SU-DHL-6 (cell line): Measurements from ENCODE around the gene IFT20.

Experiments used
- H2AFZ ChIP-seq: fragments of 200-600 bp; sonication (generic); 2 replicates; pipeline ENCODE4 v1.6.1; 2014; ENCODE audit warnings: low read depth, mild to moderate bottlenecking, moderate library complexity, mixed read lengths, antibody characterized with exemption, low read length; ENCODE audit not compliant: severe bottlenecking
- H3F3A ChIP-seq: fragments of 200-600 bp; shearing (Covaris generic); 2 replicates; pipeline ENCODE4 v1.6.0; 2016; ENCODE audit warnings: antibody characterized with exemption, mild to moderate bottlenecking; ENCODE audit not compliant: insufficient read depth
- H3K27ac ChIP-seq: fragments of 200-600 bp; sonication (generic); 2 replicates; pipeline ENCODE4 v1.5.1; 2016; ENCODE audit warnings: low read depth, mild to moderate bottlenecking, low read length, moderate library complexity, mixed read lengths
- H3K27me3 ChIP-seq: fragments of 200-600 bp; sonication (generic), shearing (Covaris generic); 2 replicates; pipeline ENCODE4 v1.6.0; 2014; ENCODE audit warnings: mild to moderate bottlenecking, low read length
- H3K36me3 ChIP-seq: fragments of 200-600 bp; sonication (generic); 2 replicates; pipeline ENCODE4 v1.6.1; 2014; ENCODE audit warnings: mild to moderate bottlenecking, low read length, mixed read lengths
- H3K4me2 ChIP-seq: fragments of 300-600, 200-600 bp; shearing (Covaris generic), sonication (generic); 2 replicates; pipeline ENCODE4 v1.6.0; 2014; ENCODE audit warnings: low read length, low read depth, mild to moderate bottlenecking; ENCODE audit not compliant: poor library complexity, severe bottlenecking
- H3K4me3 ChIP-seq: fragments of 200-600 bp; sonication (generic); 2 replicates; pipeline ENCODE4 v1.5.1; 2014; ENCODE audit warnings: antibody characterized with exemption, low read length, mild to moderate bottlenecking, mixed read lengths; ENCODE audit not compliant: insufficient read depth, poor library complexity, severe bottlenecking
- H3K79me2 ChIP-seq: fragments of 200-600 bp; sonication (generic); 2 replicates; pipeline ENCODE4 v1.6.1; 2014; ENCODE audit warnings: mild to moderate bottlenecking, low read length, moderate library complexity; ENCODE audit not compliant: insufficient read depth
- H3K9ac ChIP-seq: fragments of 200-600 bp; sonication (generic); 2 replicates; pipeline ENCODE4 v1.7.0; 2014; ENCODE audit warnings: mild to moderate bottlenecking, low read length
- H3K9me2 ChIP-seq: fragments of 200-600 bp; sonication (generic); replicated peaks from 2 replicates; pipeline ENCODE4 v1.6.1; 2014; ENCODE audit warnings: low read length; ENCODE audit not compliant: insufficient read depth
- H3K9me3 ChIP-seq: fragments of 200-600 bp; sonication (generic); 2 replicates; pipeline ENCODE4 v1.6.1; 2014; ENCODE audit warnings: low read length, mixed read lengths; ENCODE audit not compliant: insufficient read depth
- H4K20me1 ChIP-seq: fragments of 200-600 bp; sonication (generic); 2 replicates; pipeline ENCODE4 v1.6.1; 2014; ENCODE audit warnings: low read depth, mild to moderate bottlenecking, antibody characterized with exemption, low read length, moderate library complexity, mixed read lengths
- EZH2phosphoT487 ChIP-seq: fragments of 200-600 bp; sonication (generic), shearing (Covaris generic); conservative IDR thresholded peaks from 2 replicates; pipeline ENCODE4 v1.6.1; 2018; ENCODE audit warnings: mild to moderate bottlenecking, antibody characterized with exemption, low read length, moderate library complexity, mixed read lengths
- TF ChIP-seq, protein P1 (sequence below): fragments of 200-600 bp; sonication (generic); IDR thresholded peaks from one replicate; pipeline ENCODE4 v1.5.1; 2017; ENCODE audit warnings: antibody characterized with exemption, mild to moderate bottlenecking, low read length, moderate library complexity; ENCODE audit not compliant: insufficient read depth, poor library complexity, severe bottlenecking

Gene IFT20

DNA sequence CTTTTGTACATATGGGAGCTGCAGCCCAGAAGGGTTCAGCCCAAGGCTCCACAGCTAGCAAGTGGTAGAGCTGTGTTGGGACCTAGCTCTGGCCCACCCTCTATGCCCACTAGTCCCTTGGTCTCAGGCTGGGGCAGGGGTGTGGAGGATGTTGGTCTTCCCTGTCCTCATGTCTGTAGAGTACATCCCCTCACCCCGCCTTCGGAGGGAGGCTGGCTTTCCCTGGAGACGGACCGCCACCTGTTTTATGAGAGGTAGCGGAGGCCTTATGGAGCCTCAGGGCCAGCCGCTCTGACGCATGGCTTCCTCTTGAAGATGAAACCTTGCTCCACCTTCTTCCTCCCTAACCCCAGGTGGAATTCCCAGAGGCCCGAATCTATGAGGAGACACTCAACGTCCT, 8.7 kb upstream of the IFT20 start:
- Histone ChIP-seq H3K4me2 (no peak overlapping the region), H3K9me3 (no peaks in the 10 kb centered on the region), H3K4me3 (no peak overlapping the region), H3K36me3 (no peaks in the 10 kb centered on the region), H4K20me1 (no peaks in the 10 kb centered on the region), H3K79me2 (no peaks in the 10 kb centered on the region), H3K9ac (no peak overlapping the region), H3F3A (no peaks in the 10 kb centered on the region), H3K9me2 (no peaks in the 10 kb centered on the region), H2AFZ (no peak overlapping the region), H3K27ac (no peak overlapping the region; the same call in 1 of the 2 replicates), H3K27me3 (no peaks in the 10 kb centered on the region)
- TF ChIP-seq, protein P1, sequence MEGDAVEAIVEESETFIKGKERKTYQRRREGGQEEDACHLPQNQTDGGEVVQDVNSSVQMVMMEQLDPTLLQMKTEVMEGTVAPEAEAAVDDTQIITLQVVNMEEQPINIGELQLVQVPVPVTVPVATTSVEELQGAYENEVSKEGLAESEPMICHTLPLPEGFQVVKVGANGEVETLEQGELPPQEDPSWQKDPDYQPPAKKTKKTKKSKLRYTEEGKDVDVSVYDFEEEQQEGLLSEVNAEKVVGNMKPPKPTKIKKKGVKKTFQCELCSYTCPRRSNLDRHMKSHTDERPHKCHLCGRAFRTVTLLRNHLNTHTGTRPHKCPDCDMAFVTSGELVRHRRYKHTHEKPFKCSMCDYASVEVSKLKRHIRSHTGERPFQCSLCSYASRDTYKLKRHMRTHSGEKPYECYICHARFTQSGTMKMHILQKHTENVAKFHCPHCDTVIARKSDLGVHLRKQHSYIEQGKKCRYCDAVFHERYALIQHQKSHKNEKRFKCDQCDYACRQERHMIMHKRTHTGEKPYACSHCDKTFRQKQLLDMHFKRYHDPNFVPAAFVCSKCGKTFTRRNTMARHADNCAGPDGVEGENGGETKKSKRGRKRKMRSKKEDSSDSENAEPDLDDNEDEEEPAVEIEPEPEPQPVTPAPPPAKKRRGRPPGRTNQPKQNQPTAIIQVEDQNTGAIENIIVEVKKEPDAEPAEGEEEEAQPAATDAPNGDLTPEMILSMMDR = no peak
- no peak for TF ChIP-seq EZH2phosphoT487

DNA sequence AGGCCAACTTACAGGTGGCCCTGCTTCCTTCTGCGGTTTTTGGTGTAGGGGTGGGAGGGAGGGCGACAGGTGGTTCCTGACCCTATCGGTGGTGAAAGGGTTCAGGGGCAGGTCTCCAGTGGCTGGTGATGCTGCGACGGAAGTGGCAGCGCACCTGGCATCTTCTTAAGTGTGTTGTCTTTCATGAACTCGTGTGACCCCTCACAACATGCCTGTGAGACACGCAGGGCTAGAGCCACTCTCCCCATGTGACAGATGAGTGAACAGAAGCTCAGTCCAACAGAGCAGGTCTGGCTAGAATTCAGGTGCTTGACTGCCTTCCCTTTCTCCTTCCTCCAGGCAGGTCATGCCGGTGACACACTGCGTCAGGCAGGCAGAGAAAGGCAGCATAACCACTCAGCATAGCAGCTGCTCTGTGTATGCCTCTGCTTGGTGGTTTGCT, 8.2 kb upstream of the IFT20 start:
- H4K20me1 ChIP-seq = no peaks in the 10 kb centered on the region
- no peak overlapping the region for H3K4me3 ChIP-seq
- peak overlapping the region; percentile 43; the same call in 1 of the 2 replicates for H3K27ac ChIP-seq
- H3K79me2 ChIP-seq = no peaks in the 10 kb centered on the region
- TF ChIP-seq EZH2phosphoT487 = no peak
- TF ChIP-seq, protein P1 = no peak
- H3F3A ChIP-seq = no peaks in the 10 kb centered on the region
- no peaks in the 10 kb centered on the region for H3K27me3 ChIP-seq
- no peak overlapping the region for H3K9ac ChIP-seq
- H3K4me2 ChIP-seq = no peak overlapping the region
- no peak overlapping the region for H2AFZ ChIP-seq
- no peaks in the 10 kb centered on the region for H3K9me3 ChIP-seq
- H3K9me2 ChIP-seq = no peaks in the 10 kb centered on the region
- H3K36me3 ChIP-seq = no peaks in the 10 kb centered on the region

GRCh38 chr17:28342313-28342712, 7.0 kb upstream of the IFT20 start:
- Histone ChIP-seq H3K9me3 (no peaks in the 10 kb centered on the region), H3K4me3 (no peak overlapping the region), H4K20me1 (no peaks in the 10 kb centered on the region), H3K9ac (no peak overlapping the region), H3K27me3 (no peaks in the 10 kb centered on the region), H2AFZ (no peak overlapping the region), H3F3A (no peaks in the 10 kb centered on the region), H3K36me3 (no peaks in the 10 kb centered on the region), H3K79me2 (no peaks in the 10 kb centered on the region), H3K27ac (no peak overlapping the region), H3K9me2 (no peaks in the 10 kb centered on the region), H3K4me2 (no peak overlapping the region)
- TF ChIP-seq, protein P1 = no peak
- TF ChIP-seq EZH2phosphoT487 = no peak
